ENCODE data around the gene PMS1. TPM values are rescaled to one million over a fixed set of nuclear protein-coding genes. Genes with fewer than 3 reads are reported as not detected.

The PMS1 gene
- total and polyA plus RNA-seq, 2 donors (not counting 1 experiment from before 2014, with no cell fraction given) = 14.9 to 44.2 TPM

DNA sequence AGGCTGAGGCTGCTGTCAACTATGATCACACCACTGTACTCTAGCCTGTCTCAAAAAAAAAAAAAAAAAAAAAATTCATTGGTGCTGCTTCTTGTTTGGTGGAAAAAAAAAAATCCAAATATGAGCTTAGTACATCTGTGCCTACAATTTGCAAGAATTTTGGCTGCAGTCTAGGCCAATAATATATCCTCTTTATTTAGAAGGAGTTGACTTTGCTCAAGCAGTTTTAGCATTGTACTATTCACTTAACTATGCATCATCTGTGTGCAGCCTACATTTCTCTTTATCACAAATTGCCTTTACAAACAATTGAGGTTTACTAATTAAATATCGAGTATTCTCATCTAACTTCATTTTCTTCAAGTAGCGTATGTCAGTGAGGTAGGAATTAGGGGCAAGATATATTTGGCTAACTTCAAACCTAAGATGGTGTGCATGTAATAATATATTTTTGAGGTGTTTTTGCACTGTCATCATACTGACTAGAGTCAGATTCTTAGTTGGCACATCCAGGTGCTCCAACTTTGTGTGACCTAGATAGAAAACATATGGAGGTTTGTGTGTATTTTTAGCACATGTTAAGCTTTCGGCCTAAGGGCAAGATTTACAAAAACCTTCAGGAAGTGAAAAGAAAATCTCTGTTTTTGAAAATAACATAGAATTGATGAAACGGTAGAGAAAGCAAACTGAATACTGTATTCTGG, 51.8 kb downstream of the PMS1 start:
- Mint-ChIP-seq H3K27ac (no peak overlapping the region), H3K9me3 (ENCODE audit: insufficient read depth) (no peaks in the 10 kb centered on the region), H3K27me3 (no peaks in the 10 kb centered on the region), H3K4me3 (no peak overlapping the region), H3K4me1 (peaks cover 12% of the 10 kb centered on the region)
- no peak overlapping the region for H3K4me3 ChIP-seq (ENCODE audit: control extremely low read depth in 1 of 5, extremely low read depth in 1 of 5, insufficient read depth in 1 of 5, low read depth in 2 of 5, low read length in 4 of 5)
- no peak for ATAC-seq (ENCODE audit: low read depth)
- no peak for DNase-seq
- H3K9ac ChIP-seq (ENCODE audit: low read length) = no peak overlapping the region
- ChIA-PET CTCF (no interaction called here), POLR2A (no interaction called here)
- WGBS (ENCODE audit: insufficient coverage) = no CpG with 5 or more reads among the region's 4 CpGs
- H3K36me3 ChIP-seq (replicated peaks in 1 of 2; ENCODE audit: control extremely low read depth in 1 of 2, control insufficient read depth in 1 of 2, extremely low read depth in 1 of 2, insufficient read depth in 2 of 2, low read length in 1 of 2) = peaks cover 0 to 3% of the 10 kb centered on the region in 2 experiments
- no peaks in the 10 kb centered on the region for H3K79me2 ChIP-seq (ENCODE audit: control insufficient read depth, insufficient read depth, low read length)
- no peak overlapping the region for H2AFZ ChIP-seq (ENCODE audit: insufficient read depth, low read depth, low read length, poor library complexity, severe bottlenecking)
- H3K4me2 ChIP-seq (replicated peaks; ENCODE audit: low read depth, low read length, poor library complexity, severe bottlenecking) = no peak overlapping the region
- H4K20me1 ChIP-seq (ENCODE audit: control insufficient read depth, insufficient read depth, low read length, poor library complexity, severe bottlenecking) = no peaks in the 10 kb centered on the region
- intact Hi-C loops (cut with micrococcal nuclease) = no loop called here
- H3K9me3 ChIP-seq (ENCODE audit: control extremely low read depth in 1 of 3, control insufficient read depth in 2 of 3, insufficient read depth in 1 of 3, low read length in 2 of 3) = no peaks in the 10 kb centered on the region
- TF ChIP-seq, protein P1, sequence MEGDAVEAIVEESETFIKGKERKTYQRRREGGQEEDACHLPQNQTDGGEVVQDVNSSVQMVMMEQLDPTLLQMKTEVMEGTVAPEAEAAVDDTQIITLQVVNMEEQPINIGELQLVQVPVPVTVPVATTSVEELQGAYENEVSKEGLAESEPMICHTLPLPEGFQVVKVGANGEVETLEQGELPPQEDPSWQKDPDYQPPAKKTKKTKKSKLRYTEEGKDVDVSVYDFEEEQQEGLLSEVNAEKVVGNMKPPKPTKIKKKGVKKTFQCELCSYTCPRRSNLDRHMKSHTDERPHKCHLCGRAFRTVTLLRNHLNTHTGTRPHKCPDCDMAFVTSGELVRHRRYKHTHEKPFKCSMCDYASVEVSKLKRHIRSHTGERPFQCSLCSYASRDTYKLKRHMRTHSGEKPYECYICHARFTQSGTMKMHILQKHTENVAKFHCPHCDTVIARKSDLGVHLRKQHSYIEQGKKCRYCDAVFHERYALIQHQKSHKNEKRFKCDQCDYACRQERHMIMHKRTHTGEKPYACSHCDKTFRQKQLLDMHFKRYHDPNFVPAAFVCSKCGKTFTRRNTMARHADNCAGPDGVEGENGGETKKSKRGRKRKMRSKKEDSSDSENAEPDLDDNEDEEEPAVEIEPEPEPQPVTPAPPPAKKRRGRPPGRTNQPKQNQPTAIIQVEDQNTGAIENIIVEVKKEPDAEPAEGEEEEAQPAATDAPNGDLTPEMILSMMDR (IDR thresholded peaks at IDR 0.05) = no peak
- no peak for TF ChIP-seq EZH2 (IDR thresholded peaks at IDR 0.05; ENCODE audit: borderline replicate concordance, insufficient read depth, low read depth, low read length, poor library complexity, severe bottlenecking)
- no peaks in the 10 kb centered on the region for H3K27me3 ChIP-seq (replicated peaks in 1 of 4; ENCODE audit: control extremely low read depth in 1 of 4, control insufficient read depth in 3 of 4, insufficient read depth in 4 of 4, low read length in 3 of 4)
- H3K27ac ChIP-seq (ENCODE audit: low read length in 2 of 2) = no peak overlapping the region
- no peaks in the 10 kb centered on the region for H3K4me1 ChIP-seq (ENCODE audit: control insufficient read depth in 2 of 2, insufficient read depth in 2 of 2, low read length in 2 of 2)

DNA sequence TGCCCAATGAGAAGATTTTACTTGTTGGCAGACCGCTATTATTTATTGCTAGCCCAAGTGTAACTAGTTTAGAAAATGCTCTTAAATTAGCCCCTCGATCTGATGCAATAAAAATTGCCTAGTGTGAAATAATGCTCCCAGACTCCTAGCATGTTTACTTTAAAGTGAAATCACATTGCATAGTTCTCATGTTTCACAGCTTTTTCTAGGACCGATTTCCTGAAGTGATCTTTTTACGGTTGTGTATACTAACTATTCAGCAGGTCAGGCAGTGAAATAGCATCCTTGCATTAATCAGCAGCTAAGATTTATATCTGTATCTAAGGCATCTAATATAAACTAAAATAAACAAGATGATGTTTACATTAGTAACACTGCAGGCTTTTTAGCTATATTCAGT, 52.4 kb downstream of the PMS1 start:
- Mint-ChIP-seq H3K27ac (no peak overlapping the region), H3K4me1 (peaks cover 16% of the 10 kb centered on the region), H3K27me3 (no peaks in the 10 kb centered on the region), H3K4me3 (no peak overlapping the region), H3K9me3 (ENCODE audit: insufficient read depth) (no peaks in the 10 kb centered on the region)
- intact Hi-C loops (cut with micrococcal nuclease) = no loop called here
- DNase-seq (no peak), ATAC-seq (ENCODE audit: low read depth) (no peak)
- peaks cover 0 to 4% of the 10 kb centered on the region in 2 experiments for H3K36me3 ChIP-seq (replicated peaks in 1 of 2; ENCODE audit: control extremely low read depth in 1 of 2, control insufficient read depth in 1 of 2, extremely low read depth in 1 of 2, insufficient read depth in 2 of 2, low read length in 1 of 2)
- 100% methylated on average over 1 of the region's 4 CpGs for WGBS (ENCODE audit: insufficient coverage)
- no peaks in the 10 kb centered on the region for H4K20me1 ChIP-seq (ENCODE audit: control insufficient read depth, insufficient read depth, low read length, poor library complexity, severe bottlenecking)
- H3K27ac ChIP-seq (ENCODE audit: low read length in 2 of 2) = no peak overlapping the region
- H3K9ac ChIP-seq (ENCODE audit: low read length) = no peak overlapping the region
- H3K4me3 ChIP-seq (ENCODE audit: control extremely low read depth in 1 of 5, extremely low read depth in 1 of 5, insufficient read depth in 1 of 5, low read depth in 2 of 5, low read length in 4 of 5) = no peak overlapping the region
- H3K9me3 ChIP-seq (ENCODE audit: control extremely low read depth in 1 of 3, control insufficient read depth in 2 of 3, insufficient read depth in 1 of 3, low read length in 2 of 3) = no peaks in the 10 kb centered on the region
- no peaks in the 10 kb centered on the region for H3K79me2 ChIP-seq (ENCODE audit: control insufficient read depth, insufficient read depth, low read length)
- ChIA-PET POLR2A (no interaction called here), CTCF (interaction anchor here (0.7 kb wide), 1 partner anchor 46 kb away, joined by 5 read pairs; no protein-coding TSS in a partner anchor)
- no peaks in the 10 kb centered on the region for H3K27me3 ChIP-seq (replicated peaks in 1 of 4; ENCODE audit: control extremely low read depth in 1 of 4, control insufficient read depth in 3 of 4, insufficient read depth in 4 of 4, low read length in 3 of 4)
- no peaks in the 10 kb centered on the region for H3K4me1 ChIP-seq (ENCODE audit: control insufficient read depth in 2 of 2, insufficient read depth in 2 of 2, low read length in 2 of 2)
- TF ChIP-seq, protein P1 (IDR thresholded peaks at IDR 0.05) = no peak
- no peak for TF ChIP-seq EZH2 (IDR thresholded peaks at IDR 0.05; ENCODE audit: borderline replicate concordance, insufficient read depth, low read depth, low read length, poor library complexity, severe bottlenecking)
- H3K4me2 ChIP-seq (replicated peaks; ENCODE audit: low read depth, low read length, poor library complexity, severe bottlenecking) = no peak overlapping the region
- H2AFZ ChIP-seq (ENCODE audit: insufficient read depth, low read depth, low read length, poor library complexity, severe bottlenecking) = no peak overlapping the region
